ENCODE measurements around the gene GPC2. TPM values are rescaled to one million over a fixed set of nuclear protein-coding genes. Genes with fewer than 3 reads are reported as not detected.
"Not testable (repeated sequence)": the region's sequence is repeated elsewhere in the genome, so short reads cannot be mapped to it uniquely, and the experiment has no call there.

GPC2 gene
- polyA plus RNA-seq, 12 donors = 4.0 to 13.7 (median 6.0) TPM; not detected in 1

DNA sequence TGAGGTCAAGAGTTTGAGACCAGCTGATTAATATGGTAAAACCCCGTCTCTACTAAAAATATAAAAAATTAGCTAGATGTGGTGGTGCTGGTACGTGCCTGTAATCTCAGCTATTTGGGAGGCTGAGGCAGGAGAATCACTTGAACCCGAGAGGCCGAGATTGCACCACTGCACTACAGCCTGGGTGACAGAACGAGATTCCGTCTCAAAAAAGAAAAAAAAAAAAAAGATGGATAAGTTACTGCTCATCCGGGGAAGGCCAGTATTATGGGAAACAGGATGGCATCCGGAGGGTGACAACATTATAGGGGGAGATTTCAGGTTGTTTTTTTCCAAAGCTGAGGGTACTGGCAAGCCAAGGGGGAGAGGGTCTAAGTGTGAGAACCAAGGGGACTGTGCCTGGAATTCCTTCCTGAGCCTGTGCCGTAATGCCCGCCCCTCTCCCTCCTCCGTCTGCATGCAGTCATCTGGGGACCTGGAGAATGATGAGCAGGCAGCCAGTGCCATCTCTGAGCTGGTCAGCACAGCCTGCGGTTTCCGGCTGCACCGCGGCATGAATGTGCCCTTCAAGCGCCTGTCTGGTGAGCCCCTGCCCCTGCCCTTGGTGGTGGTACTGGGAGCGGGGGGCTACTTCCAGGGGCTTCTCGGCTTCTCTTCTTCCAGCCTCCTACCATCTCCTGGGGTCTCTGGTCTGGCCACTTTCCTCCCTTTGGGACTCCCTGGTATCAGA, 24.1 kb downstream of the GPC2 start:
- no peak for DNase-seq

DNA sequence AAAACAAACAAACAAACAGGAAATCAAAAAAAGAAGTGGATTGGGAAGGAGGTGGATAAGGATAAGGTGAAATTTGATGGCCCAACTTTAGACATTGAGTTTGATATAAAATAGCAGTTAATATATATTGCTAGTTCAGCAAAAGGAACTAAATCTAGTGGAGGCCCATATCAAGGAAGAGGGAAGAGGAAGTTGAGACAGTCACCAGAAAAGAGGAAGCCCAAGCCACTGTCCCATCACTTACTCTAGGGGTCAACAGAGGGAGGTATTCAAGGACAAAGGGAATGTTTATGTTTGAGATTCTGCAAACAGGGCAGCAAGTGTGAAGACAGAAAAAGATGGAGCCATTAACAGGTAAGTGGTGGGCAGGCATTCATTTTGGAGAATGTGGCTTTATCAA, 24.8 kb downstream of the GPC2 start:
- DNase-seq = no peak

DNA sequence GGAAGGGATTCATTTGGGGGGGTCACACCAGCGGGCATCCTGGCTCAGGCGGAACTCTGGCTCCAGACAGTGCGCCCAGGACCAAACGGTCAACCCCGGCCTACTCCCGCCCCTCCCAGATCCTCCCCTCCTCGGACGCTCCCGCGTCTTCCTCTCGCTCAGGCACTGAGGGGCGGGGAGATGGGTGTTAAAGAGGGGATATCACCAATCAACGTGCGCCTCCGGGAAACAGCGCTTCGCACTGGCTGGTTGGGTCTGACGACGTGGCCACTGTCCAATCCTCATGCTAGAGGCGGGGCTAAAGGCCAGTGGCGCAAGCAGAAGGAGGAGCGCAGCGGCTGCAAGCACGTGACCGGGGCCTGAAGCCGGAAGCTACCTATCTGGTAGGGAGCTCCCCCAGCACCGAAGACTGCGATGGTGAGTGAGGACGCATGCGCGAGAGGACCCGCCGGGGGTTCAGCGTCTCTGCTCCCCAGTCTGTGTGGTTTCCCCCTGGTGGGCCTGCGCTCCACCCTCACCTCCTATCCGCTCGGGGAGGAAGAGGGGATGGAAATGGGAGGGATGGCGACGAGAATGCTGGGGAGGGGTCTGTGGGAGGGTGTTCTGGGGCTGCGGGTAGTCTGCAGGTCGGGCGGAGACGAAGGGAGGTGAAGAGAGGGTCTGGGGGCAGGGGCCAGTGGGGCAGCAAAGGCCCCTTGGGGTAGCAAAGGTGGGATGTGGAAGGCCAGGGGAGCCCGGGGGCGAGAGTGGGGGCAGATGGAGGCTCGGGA, 28.4 kb downstream of the GPC2 start, which contains the start of gene LAMTOR4:
TSS of gene LAMTOR4 (plus strand) at position 360 of the 770 bp plus-strand sequence. CDS start at position 415, 55 bp downstream.
- peak; percentile 100 for DNase-seq

DNA sequence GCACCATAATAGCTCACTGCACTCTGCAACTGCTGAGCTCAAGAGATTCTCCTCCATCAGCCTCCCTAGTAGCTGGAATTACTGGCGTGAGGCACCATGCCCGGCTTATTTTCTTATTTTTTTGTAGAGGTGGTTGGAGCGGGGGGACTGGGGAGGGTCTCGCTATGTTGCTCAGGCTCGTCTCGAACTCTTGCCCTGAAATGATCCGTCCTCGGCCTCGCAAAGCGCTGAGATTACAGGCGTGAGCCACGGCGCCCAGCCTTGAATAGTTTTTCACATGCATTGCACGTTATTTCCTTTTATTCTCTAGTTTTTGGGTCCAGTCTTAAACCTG, 29.0 kb downstream of the GPC2 start:
- DNase-seq = no peak

DNA sequence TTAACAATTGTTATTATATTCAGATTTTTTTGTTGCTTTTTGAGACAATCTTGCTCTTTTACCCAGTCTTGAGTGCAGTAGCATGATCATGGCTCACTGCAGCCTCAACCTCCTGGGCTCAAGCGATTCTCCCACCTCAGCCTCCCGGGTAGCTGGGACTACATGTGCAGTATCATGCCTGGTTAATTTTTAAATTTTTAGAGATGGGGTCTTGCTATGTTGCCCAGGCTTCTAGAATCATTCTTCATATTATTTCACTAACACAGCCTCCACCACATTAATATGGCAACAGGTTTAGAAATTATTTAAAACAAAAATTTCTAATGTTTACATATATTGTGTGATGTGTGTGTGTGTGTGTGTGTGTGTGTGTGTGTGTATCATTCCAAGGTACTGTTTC, 29.9 kb downstream of the GPC2 start:
- DNase-seq = no peak

DNA sequence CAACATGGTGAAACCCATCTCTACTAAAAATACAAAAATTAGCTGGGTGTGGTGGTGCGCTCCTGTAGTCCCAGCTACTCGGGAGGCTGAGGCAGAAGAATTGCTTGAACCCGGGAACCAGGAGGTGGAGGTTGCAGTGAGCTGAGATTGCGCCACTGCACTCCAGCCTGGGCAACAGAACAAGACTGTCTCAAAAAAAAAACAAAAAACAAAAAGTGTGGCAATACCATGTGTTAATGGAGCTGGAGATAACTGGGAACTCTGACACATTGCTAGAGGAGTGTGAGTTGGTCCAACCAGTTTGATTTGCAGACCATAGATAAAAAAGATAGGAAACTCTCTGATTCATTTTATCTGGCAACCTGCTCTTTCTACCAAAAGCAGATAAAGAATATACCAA, 30.8 kb downstream of the GPC2 start:
- DNase-seq = not testable (repeated sequence)

DNA sequence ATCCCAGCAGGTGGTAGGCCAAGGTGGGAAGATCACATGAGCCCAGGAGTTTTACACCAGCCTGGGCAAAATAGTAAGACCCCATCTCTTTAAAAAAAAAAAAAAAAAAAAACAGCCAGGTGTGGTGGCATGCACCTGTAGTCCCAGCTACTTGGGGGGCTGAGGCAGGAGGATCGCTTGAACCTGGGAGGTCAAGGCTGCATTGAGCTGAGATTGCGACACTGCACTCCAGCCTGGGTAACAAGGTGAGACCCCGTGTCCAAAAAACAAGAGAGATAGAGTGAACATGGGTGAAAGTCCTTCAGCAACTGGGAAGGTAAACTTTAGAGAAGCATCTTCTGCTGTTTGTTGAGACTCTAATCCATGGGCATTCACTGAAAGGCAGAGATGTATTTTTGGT, 34.7 kb downstream of the GPC2 start:
- no peak for DNase-seq

DNA sequence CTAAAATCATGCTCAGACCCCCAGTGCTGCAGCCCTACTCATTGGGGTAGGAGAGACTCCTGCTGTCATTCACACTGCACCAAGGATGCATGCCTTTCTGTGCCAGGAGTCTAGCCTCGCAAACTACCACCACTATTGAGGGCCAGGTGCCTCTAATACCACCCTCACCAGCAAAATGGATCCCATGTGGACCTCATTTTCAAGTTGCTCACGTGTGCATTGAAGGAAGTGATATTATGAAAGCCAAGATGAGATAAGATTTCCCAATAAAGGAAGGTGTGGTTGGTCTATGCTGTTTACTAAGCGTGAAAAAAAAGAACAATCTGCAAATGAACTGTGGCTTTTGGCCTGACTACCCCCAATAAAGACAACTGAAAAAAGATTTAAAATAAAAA, 35.6 kb downstream of the GPC2 start:
- no peak for DNase-seq

DNA sequence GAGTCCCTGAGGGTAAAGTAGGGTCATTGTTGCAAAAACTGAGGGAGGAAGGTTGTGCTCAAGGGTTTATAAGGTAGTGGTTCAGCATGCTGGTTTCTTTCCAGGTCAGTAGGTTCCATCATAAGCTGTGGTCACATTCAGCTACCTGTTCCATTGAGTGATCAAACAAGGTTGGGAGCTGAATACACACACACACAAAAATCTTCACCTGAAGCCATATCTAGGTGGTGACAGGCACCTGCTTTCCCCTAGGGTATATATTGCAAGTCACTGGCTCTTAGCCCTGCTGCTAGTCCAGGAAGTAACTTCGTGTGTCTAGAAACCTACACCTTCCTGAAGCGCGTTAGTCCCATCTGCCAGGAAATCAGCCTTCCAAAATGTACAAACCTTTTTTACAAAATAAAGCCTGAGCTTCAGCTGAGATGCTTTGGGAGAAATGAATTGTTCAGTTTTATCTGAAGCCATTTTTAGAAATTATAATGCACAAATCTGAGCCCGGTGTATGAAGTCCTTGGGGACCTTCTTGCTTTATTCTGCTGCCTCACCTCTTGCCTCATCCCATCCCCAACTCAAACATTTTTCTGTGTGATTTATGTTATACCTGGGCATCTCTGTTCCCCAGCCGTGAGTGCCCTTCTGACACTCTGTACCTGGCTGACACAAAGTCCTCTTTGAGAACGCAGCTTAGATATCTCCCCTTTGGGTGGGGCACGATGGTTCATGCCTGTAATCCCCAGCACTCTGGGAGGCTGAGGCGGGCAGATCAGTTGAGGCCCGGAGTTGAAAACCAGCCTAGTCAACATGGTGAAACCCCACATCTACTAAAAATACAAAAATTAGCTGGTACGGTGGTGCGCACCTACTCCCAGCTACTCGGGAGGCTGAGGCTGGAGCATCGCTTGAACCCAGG, 39.1 kb downstream of the GPC2 start:
- DNase-seq = no peak

DNA sequence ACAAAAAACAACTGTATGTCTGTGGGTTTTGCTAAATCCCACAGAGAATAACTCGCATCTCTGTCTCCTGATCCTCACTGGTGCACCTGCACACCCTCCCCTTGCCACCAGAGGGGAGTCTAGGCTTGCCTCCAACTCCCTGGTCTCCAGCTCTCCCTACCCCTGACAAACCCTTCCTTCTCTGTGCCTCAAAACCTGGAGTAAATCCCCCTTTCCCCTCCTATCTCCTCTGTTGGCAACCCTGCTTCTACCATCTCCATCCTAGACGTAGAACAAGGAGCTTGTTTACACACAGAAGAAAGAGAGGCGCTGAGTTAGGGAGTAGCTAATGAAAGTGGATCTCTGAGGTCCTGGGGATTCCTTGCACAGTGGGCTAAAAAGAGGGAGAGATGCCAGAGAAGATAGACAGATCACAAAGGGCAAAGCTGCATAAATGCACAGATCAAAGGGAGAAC, 44.5 kb downstream of the GPC2 start:
- peak; percentile 55 for DNase-seq

DNA sequence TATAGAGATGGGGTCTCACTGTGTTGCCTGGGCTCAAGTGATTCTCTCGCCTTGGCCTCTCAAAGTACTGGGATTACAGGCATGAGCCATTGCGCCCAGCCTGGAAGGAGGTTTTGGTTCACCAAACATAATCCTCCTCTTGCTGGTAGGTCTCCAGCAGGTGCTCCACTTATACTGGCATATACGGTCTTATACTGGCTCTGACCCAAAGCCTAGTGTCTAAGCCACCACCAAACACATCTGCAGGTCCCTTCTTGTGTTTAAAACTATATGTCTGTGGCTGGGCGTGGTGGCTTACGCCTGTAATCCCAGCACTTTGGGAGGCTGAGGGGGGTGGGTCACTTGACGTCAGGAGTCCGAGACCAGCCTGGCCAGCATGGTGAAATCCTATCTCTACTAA, 45.1 kb downstream of the GPC2 start:
- DNase-seq = no peak

DNA sequence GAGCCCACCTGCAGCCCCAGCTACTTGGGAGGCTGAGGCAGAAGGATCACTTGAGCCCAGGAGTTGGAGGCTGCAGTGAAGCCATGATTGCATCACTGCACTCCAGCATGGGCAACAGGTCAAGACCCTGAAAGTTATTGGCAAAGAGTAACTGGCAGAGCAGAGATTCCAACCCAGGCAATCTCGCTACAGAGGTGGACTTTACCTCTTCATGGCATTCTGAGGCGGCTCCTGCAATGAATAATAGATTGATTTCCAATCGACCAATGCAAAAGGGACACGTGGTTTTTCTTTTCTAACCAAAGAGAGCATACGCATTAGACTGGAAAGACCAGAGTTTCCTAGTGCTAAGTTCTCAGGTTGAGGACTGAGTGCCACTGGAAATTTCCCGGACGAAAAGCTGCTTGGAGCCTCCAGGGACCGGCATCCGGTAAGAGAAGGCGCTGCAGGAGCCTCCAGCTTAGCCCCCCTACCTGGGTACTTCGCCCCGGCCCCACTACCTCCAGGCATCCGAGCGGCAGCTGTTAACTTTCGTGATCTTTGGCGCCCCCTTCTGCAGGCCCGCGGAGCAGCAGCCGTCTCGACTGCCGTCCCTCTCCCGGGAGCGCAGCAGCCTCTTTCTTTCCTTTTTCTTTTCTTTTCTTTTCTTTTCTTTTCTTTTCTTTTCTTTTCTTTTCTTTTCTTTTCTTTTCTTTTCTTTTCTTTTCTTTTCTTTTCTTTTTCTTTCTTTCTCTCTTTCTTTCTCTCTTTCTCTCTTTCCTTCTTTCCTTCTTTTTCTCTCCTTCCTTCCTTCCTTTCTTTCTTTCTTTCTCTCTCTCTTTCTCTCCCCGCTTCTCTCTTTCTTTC, 46.4 kb downstream of the GPC2 start:
- DNase-seq = peak; percentile 75

DNA sequence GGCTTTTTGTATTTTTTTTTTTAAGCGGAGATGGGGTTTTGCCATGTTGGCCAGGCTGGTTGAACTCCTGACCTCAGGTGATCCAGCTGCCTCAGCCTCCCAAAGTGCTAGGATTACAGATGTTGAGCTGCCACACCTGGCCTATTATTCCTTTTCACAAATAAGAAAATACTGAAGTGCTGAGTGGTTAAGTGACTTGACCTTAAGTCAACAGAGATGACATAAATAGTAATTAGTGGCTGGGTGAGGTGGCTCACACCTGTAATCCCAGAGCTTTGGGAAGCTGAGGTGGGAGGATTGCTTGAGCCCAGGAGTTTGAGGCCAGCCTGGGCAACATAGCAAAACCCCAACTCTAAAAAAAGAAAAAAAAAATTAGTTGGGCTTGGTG, 47.0 kb downstream of the GPC2 start:
- not testable (repeated sequence) for DNase-seq

DNA sequence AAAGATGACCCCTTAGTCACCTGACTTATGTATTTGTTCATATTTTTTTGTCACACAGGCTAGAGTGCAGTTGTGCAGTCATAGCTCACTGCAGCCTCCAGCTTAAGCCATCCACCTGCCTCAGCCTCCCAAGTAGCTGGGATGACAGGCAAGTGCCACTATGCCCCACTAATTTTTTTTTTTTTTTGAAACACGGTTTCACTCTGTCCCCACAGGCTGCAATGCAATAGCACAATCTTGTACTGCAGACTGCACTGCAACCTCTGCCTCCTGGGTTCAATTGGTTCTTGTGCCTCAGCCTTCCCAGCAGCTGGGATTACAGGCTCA, 48.6 kb downstream of the GPC2 start:
- no peak for DNase-seq

DNA sequence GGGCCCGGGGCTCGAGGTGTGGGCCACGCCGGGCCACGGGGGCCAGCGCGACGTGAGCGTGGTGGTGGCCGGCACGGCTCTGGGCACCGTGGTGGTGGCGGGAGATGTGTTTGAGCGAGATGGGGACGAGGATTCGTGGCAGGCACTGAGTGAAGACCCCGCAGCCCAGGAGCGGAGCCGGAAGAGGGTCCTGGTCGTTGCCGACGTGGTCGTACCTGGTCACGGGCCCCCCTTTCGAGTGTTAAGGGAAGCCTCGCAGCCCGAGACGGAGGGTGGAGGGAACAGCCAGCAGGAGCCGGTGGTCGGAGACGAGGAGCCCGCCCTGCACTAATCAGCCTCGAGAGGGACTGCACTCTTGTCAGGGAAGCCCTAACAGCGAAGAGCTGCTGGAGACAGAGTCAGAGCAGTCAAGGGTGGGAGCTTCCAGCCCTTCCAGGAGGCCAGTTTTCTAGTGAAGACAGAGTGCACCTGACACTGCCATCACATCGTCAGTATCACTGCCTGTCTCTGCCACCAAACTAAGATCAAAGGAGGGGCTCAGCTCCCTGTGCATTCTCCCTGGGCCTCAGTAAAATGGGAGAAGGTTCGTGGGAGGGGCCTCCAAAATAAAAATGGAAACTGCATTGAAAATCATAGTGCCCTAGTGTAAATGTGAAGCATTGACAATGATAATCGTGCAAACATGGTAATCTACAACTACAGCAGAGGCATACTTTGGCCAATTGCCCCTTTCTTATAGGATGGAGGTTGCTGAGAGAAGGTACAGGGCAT, 49.1 kb downstream of the GPC2 start:
- DNase-seq = no peak

DNA sequence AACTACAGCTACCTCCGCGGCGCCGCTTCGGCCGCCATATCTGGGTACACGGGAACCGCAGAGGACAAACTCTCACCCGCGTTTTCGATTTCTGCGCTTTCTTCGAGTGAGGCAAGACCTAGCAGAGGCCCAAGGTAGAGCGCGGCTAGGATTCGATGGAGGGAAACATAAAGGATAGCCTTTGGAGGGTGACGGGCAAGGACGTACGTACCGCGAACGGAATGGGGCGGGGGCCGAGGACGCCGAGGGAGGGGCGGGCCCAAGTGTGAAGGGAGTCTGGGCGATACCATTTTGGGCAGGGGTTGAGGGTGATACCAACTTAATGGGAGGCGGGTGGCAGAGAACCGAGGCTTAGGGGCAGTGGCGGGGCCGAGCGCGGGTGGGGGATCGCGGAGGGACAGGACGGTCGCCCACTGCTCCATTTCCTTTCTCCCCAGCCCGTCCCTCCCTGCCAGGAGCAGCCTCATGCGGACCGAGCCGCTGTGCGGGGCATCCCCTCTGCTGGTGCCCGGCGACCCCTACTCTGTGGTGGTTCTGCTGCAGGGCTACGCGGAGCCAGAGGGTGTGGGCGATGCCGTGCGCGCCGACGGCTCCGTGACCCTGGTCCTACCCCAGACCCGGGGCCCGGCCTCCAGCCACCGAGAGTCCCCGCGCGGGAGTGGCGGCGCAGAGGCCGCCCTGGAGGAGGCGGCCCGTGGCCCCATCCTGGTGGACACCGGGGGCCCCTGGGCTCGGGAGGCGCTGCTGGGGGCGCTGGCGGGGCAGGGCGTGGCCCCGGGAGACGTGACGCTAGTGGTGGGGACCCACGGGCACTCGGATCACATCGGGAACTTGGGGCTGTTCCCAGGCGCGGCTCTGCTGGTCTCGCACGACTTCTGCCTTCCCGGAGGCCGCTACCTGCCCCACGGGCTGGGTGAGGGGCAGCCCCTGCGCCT, 50.0 kb downstream of the GPC2 start, which contains the start of gene MBLAC1:
TSS of gene MBLAC1 (plus strand) at position 37 of the 935 bp plus-strand sequence. CDS start at position 466, 429 bp downstream.
- peak; percentile 96 for DNase-seq

DNA sequence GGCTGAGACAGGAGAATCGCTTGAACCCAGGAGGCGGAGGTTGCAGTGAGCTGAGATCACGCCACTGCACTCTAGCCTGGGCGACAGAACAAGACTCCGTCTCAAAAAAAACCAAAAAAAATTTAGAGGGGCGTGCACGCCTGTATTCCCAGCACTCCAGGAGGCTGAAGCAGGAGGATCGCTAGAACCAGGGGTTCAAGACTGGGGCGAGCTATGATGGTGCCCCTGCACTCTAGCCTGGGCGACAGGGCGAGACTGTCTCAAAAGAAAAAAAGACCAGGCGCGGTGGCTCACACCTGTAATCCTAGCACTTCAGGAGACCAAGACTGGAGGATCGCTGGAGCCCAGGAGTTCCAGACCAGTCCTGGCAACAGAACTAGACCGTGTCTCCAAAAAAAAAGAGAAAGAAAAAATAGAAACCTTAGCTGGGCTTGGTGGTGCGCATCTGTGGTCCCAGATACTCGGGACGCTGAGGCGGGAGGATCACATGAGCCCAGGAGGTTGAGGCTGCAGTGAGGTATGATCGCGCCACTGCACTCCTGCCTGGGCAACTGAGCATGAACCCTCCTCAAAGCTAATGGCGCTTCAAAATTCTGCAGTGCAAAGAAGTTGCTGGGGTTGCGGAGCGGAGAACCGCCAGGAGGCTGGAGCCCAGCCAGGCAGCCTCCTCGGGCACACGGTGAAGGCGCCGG, 50.8 kb downstream of the GPC2 start:
- DNase-seq = no peak
